Activated T-helper 2 cell treated with anti-CD3 and anti-CD28 coated beads, Interferon-gamma antibody, Interleukin-2, Interleukin-4, amounts not matched to agents 10 μg/mL and 5 μg/mL and 100 μg/mL, durations not matched to agents 14 hours and 24 hours and 36 hours (primary cell): ENCODE results near the gene SH3RF1. TPM values are rescaled to one million over a fixed set of nuclear protein-coding genes. Genes with fewer than 3 reads are reported as not detected.

Experiments
- DNase-seq: peaks from one replicate; pipeline ENCODE4 v3.0.0; 2021; ENCODE audit warnings: low spot score
- H3K27ac Mint-ChIP-seq: one replicate; pipeline ENCODE4 v1.8.0; 2021; ENCODE audit warnings: mixed read lengths
- H3K27me3 Mint-ChIP-seq: one replicate; pipeline ENCODE4 v1.8.0; 2021; ENCODE audit warnings: low read depth, mixed read lengths
- H3K36me3 Mint-ChIP-seq: one replicate; pipeline ENCODE4 v1.8.0; 2021; ENCODE audit warnings: low read depth, mixed read lengths
- H3K4me1 Mint-ChIP-seq: one replicate; pipeline ENCODE4 v1.8.0; 2021; ENCODE audit warnings: low read depth, mixed read lengths
- H3K4me3 Mint-ChIP-seq: one replicate; pipeline ENCODE4 v1.8.0; 2021; ENCODE audit warnings: low read depth, mild to moderate bottlenecking, moderate library complexity, mixed read lengths
- H3K9me3 Mint-ChIP-seq: one replicate; pipeline ENCODE4 v1.8.0; 2021; ENCODE audit warnings: mixed read lengths
- intact Hi-C: fragments of 100-400 bp; cut with micrococcal nuclease; formaldehyde crosslinking; loops from one replicate; pipeline ENCODE4 v1.15.1; 2023
- total RNA-seq: library from RNA; stranded (reverse); gene quantifications from 2 replicates; pipeline ENCODE4 v1.2.3, GENCODE V29; 2022

Gene SH3RF1
- total RNA-seq, 1 donor from 2014 or later = 1.1 TPM

- Mint-ChIP-seq H3K27me3 (no peaks in the 10 kb centered on the region), H3K4me1 (peaks cover 5% of the 10 kb centered on the region), H3K27ac (no peak overlapping the region), H3K4me3 (no peak overlapping the region), H3K9me3 (no peaks in the 10 kb centered on the region), H3K36me3 (no peaks in the 10 kb centered on the region)
- no peak for DNase-seq
- intact Hi-C loops = no loop called here
These were observed 155.4 kb downstream of the SH3RF1 start for GRCh38 chr4:169115144-169115896.

GRCh38 chr4:169114341-169114974, 156.3 kb downstream of the SH3RF1 start:
- Mint-ChIP-seq H3K27ac (no peak overlapping the region), H3K9me3 (no peaks in the 10 kb centered on the region), H3K4me1 (peaks cover 5% of the 10 kb centered on the region), H3K4me3 (no peak overlapping the region), H3K27me3 (no peaks in the 10 kb centered on the region), H3K36me3 (no peaks in the 10 kb centered on the region)
- DNase-seq = no peak
- intact Hi-C loops = no loop called here

GRCh38 chr4:169110633-169111032, 160.1 kb downstream of the SH3RF1 start:
- H3K4me1 Mint-ChIP-seq = peaks cover 1% of the 10 kb centered on the region
- no peak overlapping the region for H3K27ac Mint-ChIP-seq
- H3K9me3 Mint-ChIP-seq = no peaks in the 10 kb centered on the region

GRCh38 chr4:169109035-169109675, 161.6 kb downstream of the SH3RF1 start:
- no peaks in the 10 kb centered on the region for H3K9me3 Mint-ChIP-seq
- no peak for DNase-seq
- no peak overlapping the region for H3K4me3 Mint-ChIP-seq
- peaks cover 4% of the 10 kb centered on the region for H3K27me3 Mint-ChIP-seq
- H3K27ac Mint-ChIP-seq = no peak overlapping the region
- intact Hi-C loops = no loop called here
- H3K36me3 Mint-ChIP-seq = no peaks in the 10 kb centered on the region
- no peaks in the 10 kb centered on the region for H3K4me1 Mint-ChIP-seq

More at GRCh38 chr4:169110633-169111032, 160.1 kb downstream of the SH3RF1 start:
- peaks cover 2% of the 10 kb centered on the region for H3K27me3 Mint-ChIP-seq
- no peak overlapping the region for H3K4me3 Mint-ChIP-seq
- H3K36me3 Mint-ChIP-seq = no peaks in the 10 kb centered on the region
- no peak for DNase-seq
- intact Hi-C loops = no loop called here

GRCh38 chr4:169108303-169108702, 162.5 kb downstream of the SH3RF1 start:
- Mint-ChIP-seq H3K4me3 (no peak overlapping the region), H3K27ac (no peak overlapping the region), H3K36me3 (no peaks in the 10 kb centered on the region), H3K9me3 (no peaks in the 10 kb centered on the region), H3K4me1 (no peaks in the 10 kb centered on the region), H3K27me3 (peaks cover 6% of the 10 kb centered on the region)
- intact Hi-C loops = no loop called here
- no peak for DNase-seq

- H3K4me3 Mint-ChIP-seq = no peak overlapping the region
- intact Hi-C loops = no loop called here
- H3K4me1 Mint-ChIP-seq = no peaks in the 10 kb centered on the region
- no peaks in the 10 kb centered on the region for H3K36me3 Mint-ChIP-seq
- no peak overlapping the region for H3K27ac Mint-ChIP-seq
- peaks cover 6% of the 10 kb centered on the region for H3K27me3 Mint-ChIP-seq
- no peaks in the 10 kb centered on the region for H3K9me3 Mint-ChIP-seq
- no peak for DNase-seq
These were observed 163.2 kb downstream of the SH3RF1 start for GRCh38 chr4:169107528-169107927.

- no peaks in the 10 kb centered on the region for H3K4me1 Mint-ChIP-seq
- no peak overlapping the region for H3K27ac Mint-ChIP-seq
- no peak overlapping the region for H3K4me3 Mint-ChIP-seq
- H3K36me3 Mint-ChIP-seq = no peaks in the 10 kb centered on the region
- peaks cover 6% of the 10 kb centered on the region for H3K27me3 Mint-ChIP-seq
- no peaks in the 10 kb centered on the region for H3K9me3 Mint-ChIP-seq
- intact Hi-C loops = no loop called here
- DNase-seq = no peak
These were observed 164.0 kb downstream of the SH3RF1 start for GRCh38 chr4:169106696-169107229.

- intact Hi-C loops = no loop called here
- H3K4me3 Mint-ChIP-seq = no peak overlapping the region
- H3K27ac Mint-ChIP-seq = no peak overlapping the region
- no peaks in the 10 kb centered on the region for H3K36me3 Mint-ChIP-seq
- H3K9me3 Mint-ChIP-seq = no peaks in the 10 kb centered on the region
- H3K27me3 Mint-ChIP-seq = peaks cover 6% of the 10 kb centered on the region
- no peak for DNase-seq
- H3K4me1 Mint-ChIP-seq = no peaks in the 10 kb centered on the region
These were observed 165.1 kb downstream of the SH3RF1 start for GRCh38 chr4:169105620-169106019.

- Mint-ChIP-seq H3K27me3 (peaks cover 6% of the 10 kb centered on the region), H3K36me3 (no peaks in the 10 kb centered on the region), H3K27ac (no peak overlapping the region), H3K4me1 (no peaks in the 10 kb centered on the region), H3K4me3 (no peak overlapping the region), H3K9me3 (no peaks in the 10 kb centered on the region)
- intact Hi-C loops = no loop called here
- DNase-seq = no peak
These were observed 166.8 kb downstream of the SH3RF1 start for GRCh38 chr4:169103966-169104412.

- no peak overlapping the region for H3K4me3 Mint-ChIP-seq
- H3K4me1 Mint-ChIP-seq = no peaks in the 10 kb centered on the region
- intact Hi-C loops = no loop called here
- no peak overlapping the region for H3K27ac Mint-ChIP-seq
- H3K9me3 Mint-ChIP-seq = no peaks in the 10 kb centered on the region
- peaks cover 4% of the 10 kb centered on the region for H3K27me3 Mint-ChIP-seq
- DNase-seq = no peak
- no peaks in the 10 kb centered on the region for H3K36me3 Mint-ChIP-seq
These were observed 168.7 kb downstream of the SH3RF1 start for GRCh38 chr4:169102026-169102425.

GRCh38 chr4:169100670-169101101, 170.1 kb downstream of the SH3RF1 start:
- H3K9me3 Mint-ChIP-seq = no peaks in the 10 kb centered on the region
- intact Hi-C loops = no loop called here
- H3K27me3 Mint-ChIP-seq = peaks cover 4% of the 10 kb centered on the region
- no peak overlapping the region for H3K4me3 Mint-ChIP-seq
- no peak for DNase-seq
- no peaks in the 10 kb centered on the region for H3K4me1 Mint-ChIP-seq
- no peak overlapping the region for H3K27ac Mint-ChIP-seq
- H3K36me3 Mint-ChIP-seq = no peaks in the 10 kb centered on the region

GRCh38 chr4:169099771-169100180, 171.0 kb downstream of the SH3RF1 start:
- Mint-ChIP-seq H3K4me1 (no peaks in the 10 kb centered on the region), H3K27ac (no peak overlapping the region), H3K36me3 (no peaks in the 10 kb centered on the region), H3K4me3 (no peak overlapping the region), H3K27me3 (peaks cover 4% of the 10 kb centered on the region), H3K9me3 (no peaks in the 10 kb centered on the region)
- no peak for DNase-seq
- intact Hi-C loops = no loop called here
